ENCODE measurements around the gene OR2AE1. TPM values are rescaled to one million over a fixed set of nuclear protein-coding genes. Genes with fewer than 3 reads are reported as not detected.

Gene OR2AE1
- total and polyA plus RNA-seq, 9 of the 15 experiments (the other 6 are each of a cell fraction or from before 2014, with no cell fraction given): 0.27 TPM; not detected in 8

GRCh38 chr7:99918959-99919813 lies 42.4 kb upstream of the OR2AE1 start, which contains the start of gene TRIM4 (continued):
- TF ChIP-seq ZNF639 (CRISPR knock-in tag; conservative IDR thresholded peaks at IDR 0.05 in 1 of 2, IDR thresholded peaks at IDR 0.05 in 1 of 2) (peak; percentile 10 to 87; a peak in 3 of 4 replicates), ZNF76 (CRISPR knock-in tag; IDR thresholded peaks at IDR 0.05; ENCODE audit: borderline replicate concordance) (0 out of 2 replicates have a peak, but pooled peaks have one; percentile 69), ZBTB9 (CRISPR knock-in tag; IDR thresholded peaks at IDR 0.05) (0 out of 2 replicates have a peak, but pooled peaks have one; percentile 43), ZNF253 (CRISPR knock-in tag; conservative IDR thresholded peaks at IDR 0.05) (no peak), ETS2 (tag; IDR thresholded peaks at IDR 0.05; ENCODE audit: borderline replicate concordance, poor library complexity, severe bottlenecking) (no peak), RCOR1 (IDR thresholded peaks at IDR 0.05; ENCODE audit: borderline replicate concordance in 1 of 2, low read depth in 2 of 2, low read length in 2 of 2) (no peak; a peak in 1 of 4 replicates), SNIP1 (IDR thresholded peaks at IDR 0.05; ENCODE audit: low read depth) (no peak), NR2C2 (CRISPR knock-in tag; IDR thresholded peaks at IDR 0.05) (peak; percentile 81; the same call in 1 of the 2 replicates), NR2C2 (tag; IDR thresholded peaks at IDR 0.05) (peak; percentile 97), SFPQ (IDR thresholded peaks at IDR 0.05; ENCODE audit: low read depth, low read length) (no peak), MTF1 (CRISPR knock-in tag; IDR thresholded peaks at IDR 0.05; ENCODE audit: borderline replicate concordance) (no peak), E2F6 (IDR thresholded peaks at IDR 0.05; ENCODE audit: borderline replicate concordance in 1 of 2, extremely low read depth in 1 of 2, insufficient read depth in 1 of 2, insufficient read length in 1 of 2, low read depth in 1 of 2, low read length in 1 of 2, poor library complexity in 1 of 2, severe bottlenecking in 1 of 2) (peak; percentile 67 to 75), ZC3H11A (IDR thresholded peaks at IDR 0.05; ENCODE audit: low read depth, low read length) (no peak; the same call in 1 of the 2 replicates), TBP (optimal IDR thresholded peaks at IDR 0.05; ENCODE audit: low read depth, low read length) (peak; percentile 80), ZNF263 (CRISPR knock-in tag; IDR thresholded peaks at IDR 0.05; ENCODE audit: borderline replicate concordance) (peak; percentile 65; the same call in 1 of the 2 replicates), RAD51 (IDR thresholded peaks at IDR 0.05; ENCODE audit: borderline replicate concordance, low read depth) (no peak)

All from K562 (cell line).